Measurements from ENCODE around the gene SRSF6. TPM values are rescaled to one million over a fixed set of nuclear protein-coding genes. Genes with fewer than 3 reads are reported as not detected.

The SRSF6 gene
- total RNA-seq, 2 experiments from 2014 or later: 66.9 to 176 TPM

GRCh38 chr20:43440531-43440930 lies 17.2 kb upstream of the SRSF6 start:
- intact Hi-C loops (cut with micrococcal nuclease; ENCODE audit: unreplicated experiment): no loop called here
- no TSS peak for BruUV-seq (replicated peaks)
- Histone ChIP-seq H3K4me1 (ENCODE audit: insufficient read depth, low read length, poor library complexity, severe bottlenecking) (peaks cover 7% of the 10 kb centered on the region), H4K20me1 (ENCODE audit: insufficient read depth, low read length) (no peaks in the 10 kb centered on the region), H2AFZ (ENCODE audit: low read length) (no peak overlapping the region), H3K27ac (ENCODE audit: low read depth, low read length, poor library complexity, severe bottlenecking) (no peak overlapping the region), H3K4me2 (ENCODE audit: low read length) (no peak overlapping the region), H3K79me2 (ENCODE audit: insufficient read depth, low read depth, low read length) (no peaks in the 10 kb centered on the region), H3K36me3 (ENCODE audit: insufficient read depth, low read length) (no peaks in the 10 kb centered on the region), H3K9me3 (ENCODE audit: low read length) (no peaks in the 10 kb centered on the region), H3K4me3 (ENCODE audit: low read depth, low read length, poor library complexity, severe bottlenecking) (no peak overlapping the region), H3K9me2 (ENCODE audit: insufficient read depth, low read length) (no peaks in the 10 kb centered on the region)
- TF ChIP-seq EZH2phosphoT487 (IDR thresholded peaks at IDR 0.05; ENCODE audit: borderline replicate concordance, low read depth, low read length) (no peak), CTCF (conservative IDR thresholded peaks at IDR 0.05; ENCODE audit: low read length) (no peak)
- ChIA-PET POLR2A (interaction anchor here (0.7 kb wide), 1 partner anchor 470 kb away, joined by 5 read pairs; no protein-coding TSS in a partner anchor), CTCF (ENCODE audit: unreplicated experiment) (no interaction called here)
- no peak for DNase-seq (ENCODE audit: low spot score)

GRCh38 chr20:43442282-43442880 lies 15.3 kb upstream of the SRSF6 start:
- no peaks in the 10 kb centered on the region for H3K79me2 ChIP-seq (ENCODE audit: insufficient read depth, low read depth, low read length)
- no peak overlapping the region for H3K27ac ChIP-seq (ENCODE audit: low read depth, low read length, poor library complexity, severe bottlenecking)
- ChIA-PET CTCF (ENCODE audit: unreplicated experiment) (no interaction called here), POLR2A (interaction anchor here (0.6 kb wide), 1 partner anchor 115 kb away, joined by 3 read pairs; no protein-coding TSS in a partner anchor)
- H3K9me2 ChIP-seq (ENCODE audit: insufficient read depth, low read length): no peaks in the 10 kb centered on the region
- H3K4me1 ChIP-seq (ENCODE audit: insufficient read depth, low read length, poor library complexity, severe bottlenecking): peaks cover 7% of the 10 kb centered on the region
- no peak for DNase-seq (ENCODE audit: low spot score)
- intact Hi-C loops (cut with micrococcal nuclease; ENCODE audit: unreplicated experiment): no loop called here
- no peak overlapping the region for H2AFZ ChIP-seq (ENCODE audit: low read length)
- no peak overlapping the region for H3K4me2 ChIP-seq (ENCODE audit: low read length)
- BruUV-seq (replicated peaks): no TSS peak
- TF ChIP-seq CTCF (conservative IDR thresholded peaks at IDR 0.05; ENCODE audit: low read length): no peak
- no peaks in the 10 kb centered on the region for H4K20me1 ChIP-seq (ENCODE audit: insufficient read depth, low read length)
- no peaks in the 10 kb centered on the region for H3K9me3 ChIP-seq (ENCODE audit: low read length)
- H3K4me3 ChIP-seq (ENCODE audit: low read depth, low read length, poor library complexity, severe bottlenecking): no peak overlapping the region
- no peaks in the 10 kb centered on the region for H3K36me3 ChIP-seq (ENCODE audit: insufficient read depth, low read length)

DNA sequence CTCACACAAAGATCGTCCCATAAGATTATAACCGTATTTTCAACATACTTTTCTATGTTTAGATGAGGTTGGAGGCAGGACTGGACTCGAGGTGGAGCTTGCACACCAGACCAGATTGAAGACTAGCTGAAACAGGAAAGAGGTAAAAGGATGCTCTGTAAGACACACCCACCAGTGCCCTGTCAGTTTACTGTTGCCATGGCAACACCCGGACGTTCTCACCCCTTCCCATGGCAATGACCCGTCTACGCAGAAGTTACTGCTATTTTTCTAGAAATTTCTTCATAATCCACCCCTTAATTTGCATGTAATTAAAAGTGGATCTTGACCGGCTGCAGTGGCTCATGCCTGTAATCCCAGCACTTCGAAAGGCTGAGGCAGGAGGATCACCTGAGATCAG lies 13.6 kb upstream of the SRSF6 start:
- no TSS peak for BruUV-seq (replicated peaks)
- Histone ChIP-seq H3K4me1 (ENCODE audit: insufficient read depth, low read length, poor library complexity, severe bottlenecking) (peaks cover 7% of the 10 kb centered on the region), H3K4me2 (ENCODE audit: low read length) (no peak overlapping the region), H3K9me2 (ENCODE audit: insufficient read depth, low read length) (no peaks in the 10 kb centered on the region), H3K36me3 (ENCODE audit: insufficient read depth, low read length) (no peaks in the 10 kb centered on the region), H3K27ac (ENCODE audit: low read depth, low read length, poor library complexity, severe bottlenecking) (no peak overlapping the region), H3K79me2 (ENCODE audit: insufficient read depth, low read depth, low read length) (no peaks in the 10 kb centered on the region), H3K4me3 (ENCODE audit: low read depth, low read length, poor library complexity, severe bottlenecking) (no peak overlapping the region), H4K20me1 (ENCODE audit: insufficient read depth, low read length) (no peaks in the 10 kb centered on the region), H3K9me3 (ENCODE audit: low read length) (no peaks in the 10 kb centered on the region), H2AFZ (ENCODE audit: low read length) (no peak overlapping the region)
- DNase-seq (ENCODE audit: low spot score): peak; percentile 17
- ChIA-PET CTCF (ENCODE audit: unreplicated experiment) (no interaction called here), POLR2A (no interaction called here)
- intact Hi-C loops (cut with micrococcal nuclease; ENCODE audit: unreplicated experiment): no loop called here
- TF ChIP-seq CTCF (conservative IDR thresholded peaks at IDR 0.05; ENCODE audit: low read length) (no peak), EZH2phosphoT487 (IDR thresholded peaks at IDR 0.05; ENCODE audit: borderline replicate concordance, low read depth, low read length) (no peak)

All from OCI-LY7 (cell line).